Measurements from ENCODE around the gene GYS1.
"Not testable (repeated sequence)": the region's sequence is repeated elsewhere in the genome, so short reads cannot be mapped to it uniquely, and the experiment has no call there.

DNA sequence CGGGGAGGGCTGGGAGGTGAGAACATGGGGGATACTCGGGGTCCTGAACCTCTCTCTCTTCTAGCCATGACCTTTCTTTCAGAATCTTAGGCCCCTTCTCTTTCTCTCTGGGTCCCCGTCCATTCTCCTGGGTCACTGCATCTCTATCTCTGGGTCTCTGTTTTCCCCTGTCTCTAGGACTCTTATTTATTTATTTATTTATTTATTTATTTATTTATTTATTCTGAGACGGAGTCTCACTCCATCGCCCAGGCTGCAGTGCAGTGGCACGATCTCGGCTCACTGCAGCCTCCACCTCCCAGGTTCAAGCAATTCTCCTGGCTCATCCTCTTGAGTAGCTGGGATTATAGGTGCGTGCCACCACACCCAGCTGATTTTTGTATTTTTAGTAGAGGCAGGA, 73.8 kb downstream of the GYS1 start:
- TF ChIP-seq, protein P1, sequence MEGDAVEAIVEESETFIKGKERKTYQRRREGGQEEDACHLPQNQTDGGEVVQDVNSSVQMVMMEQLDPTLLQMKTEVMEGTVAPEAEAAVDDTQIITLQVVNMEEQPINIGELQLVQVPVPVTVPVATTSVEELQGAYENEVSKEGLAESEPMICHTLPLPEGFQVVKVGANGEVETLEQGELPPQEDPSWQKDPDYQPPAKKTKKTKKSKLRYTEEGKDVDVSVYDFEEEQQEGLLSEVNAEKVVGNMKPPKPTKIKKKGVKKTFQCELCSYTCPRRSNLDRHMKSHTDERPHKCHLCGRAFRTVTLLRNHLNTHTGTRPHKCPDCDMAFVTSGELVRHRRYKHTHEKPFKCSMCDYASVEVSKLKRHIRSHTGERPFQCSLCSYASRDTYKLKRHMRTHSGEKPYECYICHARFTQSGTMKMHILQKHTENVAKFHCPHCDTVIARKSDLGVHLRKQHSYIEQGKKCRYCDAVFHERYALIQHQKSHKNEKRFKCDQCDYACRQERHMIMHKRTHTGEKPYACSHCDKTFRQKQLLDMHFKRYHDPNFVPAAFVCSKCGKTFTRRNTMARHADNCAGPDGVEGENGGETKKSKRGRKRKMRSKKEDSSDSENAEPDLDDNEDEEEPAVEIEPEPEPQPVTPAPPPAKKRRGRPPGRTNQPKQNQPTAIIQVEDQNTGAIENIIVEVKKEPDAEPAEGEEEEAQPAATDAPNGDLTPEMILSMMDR (IDR thresholded peaks at IDR 0.05; ENCODE audit: insufficient read depth, low read length) = not testable (repeated sequence)
- not testable (repeated sequence) for TF ChIP-seq POLR2AphosphoS5 (IDR thresholded peaks at IDR 0.05; ENCODE audit: low read depth); GABPA (IDR thresholded peaks at IDR 0.05; ENCODE audit: low read depth); SPI1 (IDR thresholded peaks at IDR 0.05; ENCODE audit: borderline replicate concordance, low read depth)
- TF ChIP-seq, protein P2, sequence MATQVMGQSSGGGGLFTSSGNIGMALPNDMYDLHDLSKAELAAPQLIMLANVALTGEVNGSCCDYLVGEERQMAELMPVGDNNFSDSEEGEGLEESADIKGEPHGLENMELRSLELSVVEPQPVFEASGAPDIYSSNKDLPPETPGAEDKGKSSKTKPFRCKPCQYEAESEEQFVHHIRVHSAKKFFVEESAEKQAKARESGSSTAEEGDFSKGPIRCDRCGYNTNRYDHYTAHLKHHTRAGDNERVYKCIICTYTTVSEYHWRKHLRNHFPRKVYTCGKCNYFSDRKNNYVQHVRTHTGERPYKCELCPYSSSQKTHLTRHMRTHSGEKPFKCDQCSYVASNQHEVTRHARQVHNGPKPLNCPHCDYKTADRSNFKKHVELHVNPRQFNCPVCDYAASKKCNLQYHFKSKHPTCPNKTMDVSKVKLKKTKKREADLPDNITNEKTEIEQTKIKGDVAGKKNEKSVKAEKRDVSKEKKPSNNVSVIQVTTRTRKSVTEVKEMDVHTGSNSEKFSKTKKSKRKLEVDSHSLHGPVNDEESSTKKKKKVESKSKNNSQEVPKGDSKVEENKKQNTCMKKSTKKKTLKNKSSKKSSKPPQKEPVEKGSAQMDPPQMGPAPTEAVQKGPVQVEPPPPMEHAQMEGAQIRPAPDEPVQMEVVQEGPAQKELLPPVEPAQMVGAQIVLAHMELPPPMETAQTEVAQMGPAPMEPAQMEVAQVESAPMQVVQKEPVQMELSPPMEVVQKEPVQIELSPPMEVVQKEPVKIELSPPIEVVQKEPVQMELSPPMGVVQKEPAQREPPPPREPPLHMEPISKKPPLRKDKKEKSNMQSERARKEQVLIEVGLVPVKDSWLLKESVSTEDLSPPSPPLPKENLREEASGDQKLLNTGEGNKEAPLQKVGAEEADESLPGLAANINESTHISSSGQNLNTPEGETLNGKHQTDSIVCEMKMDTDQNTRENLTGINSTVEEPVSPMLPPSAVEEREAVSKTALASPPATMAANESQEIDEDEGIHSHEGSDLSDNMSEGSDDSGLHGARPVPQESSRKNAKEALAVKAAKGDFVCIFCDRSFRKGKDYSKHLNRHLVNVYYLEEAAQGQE (IDR thresholded peaks at IDR 0.05; ENCODE audit: insufficient replicate concordance, low read depth) = not testable (repeated sequence)
